ENCODE data around the gene PTPRO. TPM values are rescaled to one million over a fixed set of nuclear protein-coding genes. Genes with fewer than 3 reads are reported as not detected.

The PTPRO gene
- total RNA-seq, 3 donors from 2014 or later = 11.0 to 39.9 (median 21.9) TPM

DNA sequence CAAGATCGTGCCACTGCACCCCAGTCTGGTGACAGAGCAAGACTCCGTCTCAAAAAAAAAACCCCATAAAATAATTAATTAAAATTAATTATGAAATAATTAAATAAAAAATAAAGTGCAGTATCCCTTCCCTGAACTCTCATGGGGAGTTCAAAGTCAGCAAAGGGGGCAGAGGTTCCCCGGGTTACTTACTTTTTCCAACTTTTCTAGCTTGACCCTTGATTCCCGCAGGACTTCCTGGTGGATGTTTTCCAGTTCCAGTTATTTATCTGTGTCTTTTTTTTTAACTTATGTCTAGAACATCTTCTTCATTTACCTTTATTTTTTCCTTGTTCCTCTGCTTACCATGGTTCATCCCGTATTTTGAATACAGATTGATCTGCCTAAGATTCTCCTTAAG lies 269.5 kb downstream of the PTPRO start:
- intact Hi-C loops (cut with DNase I, micrococcal nuclease) = no loop called here

DNA sequence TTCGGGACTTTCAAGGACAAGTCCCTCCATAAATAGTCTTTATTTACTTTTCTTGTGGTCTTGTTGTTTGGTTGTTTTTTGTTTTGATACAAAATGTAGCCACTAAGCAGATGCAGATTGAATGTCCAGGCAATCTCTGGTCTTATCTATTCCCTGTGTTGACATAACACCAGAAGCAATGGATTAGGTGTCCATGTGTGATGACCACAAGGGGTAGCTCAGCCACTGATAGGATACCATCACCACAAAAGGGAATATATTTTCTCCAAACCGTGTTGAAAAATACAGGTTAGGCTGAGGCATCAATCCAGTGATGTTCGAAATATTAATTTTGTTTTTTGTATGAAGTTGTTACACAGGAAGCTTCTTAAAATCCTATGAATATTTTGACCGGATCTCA lies 270.6 kb downstream of the PTPRO start:
- TF ChIP-seq, protein P1, sequence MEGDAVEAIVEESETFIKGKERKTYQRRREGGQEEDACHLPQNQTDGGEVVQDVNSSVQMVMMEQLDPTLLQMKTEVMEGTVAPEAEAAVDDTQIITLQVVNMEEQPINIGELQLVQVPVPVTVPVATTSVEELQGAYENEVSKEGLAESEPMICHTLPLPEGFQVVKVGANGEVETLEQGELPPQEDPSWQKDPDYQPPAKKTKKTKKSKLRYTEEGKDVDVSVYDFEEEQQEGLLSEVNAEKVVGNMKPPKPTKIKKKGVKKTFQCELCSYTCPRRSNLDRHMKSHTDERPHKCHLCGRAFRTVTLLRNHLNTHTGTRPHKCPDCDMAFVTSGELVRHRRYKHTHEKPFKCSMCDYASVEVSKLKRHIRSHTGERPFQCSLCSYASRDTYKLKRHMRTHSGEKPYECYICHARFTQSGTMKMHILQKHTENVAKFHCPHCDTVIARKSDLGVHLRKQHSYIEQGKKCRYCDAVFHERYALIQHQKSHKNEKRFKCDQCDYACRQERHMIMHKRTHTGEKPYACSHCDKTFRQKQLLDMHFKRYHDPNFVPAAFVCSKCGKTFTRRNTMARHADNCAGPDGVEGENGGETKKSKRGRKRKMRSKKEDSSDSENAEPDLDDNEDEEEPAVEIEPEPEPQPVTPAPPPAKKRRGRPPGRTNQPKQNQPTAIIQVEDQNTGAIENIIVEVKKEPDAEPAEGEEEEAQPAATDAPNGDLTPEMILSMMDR (IDR thresholded peaks at IDR 0.05) = no peak
- intact Hi-C loops (cut with DNase I, micrococcal nuclease) = no loop called here
- Histone ChIP-seq H3K36me3 (ENCODE audit: low read depth) (no peaks in the 10 kb centered on the region), H3K4me1 (ENCODE audit: low read depth) (peaks cover 5% of the 10 kb centered on the region), H3K4me3 (no peak overlapping the region), H3K9me3 (no peaks in the 10 kb centered on the region)
- DNase-seq = no peak
- no peak for ATAC-seq

More for the DNA sequence above, 269.5 kb downstream of the PTPRO start:
- Histone ChIP-seq H3K4me1 (ENCODE audit: low read depth) (peaks cover 5% of the 10 kb centered on the region), H3K4me3 (no peak overlapping the region), H3K9me3 (no peaks in the 10 kb centered on the region), H3K36me3 (ENCODE audit: low read depth) (no peaks in the 10 kb centered on the region)
- DNase-seq (no peak), ATAC-seq (no peak)
- TF ChIP-seq, protein P1 (IDR thresholded peaks at IDR 0.05) = no peak

DNA sequence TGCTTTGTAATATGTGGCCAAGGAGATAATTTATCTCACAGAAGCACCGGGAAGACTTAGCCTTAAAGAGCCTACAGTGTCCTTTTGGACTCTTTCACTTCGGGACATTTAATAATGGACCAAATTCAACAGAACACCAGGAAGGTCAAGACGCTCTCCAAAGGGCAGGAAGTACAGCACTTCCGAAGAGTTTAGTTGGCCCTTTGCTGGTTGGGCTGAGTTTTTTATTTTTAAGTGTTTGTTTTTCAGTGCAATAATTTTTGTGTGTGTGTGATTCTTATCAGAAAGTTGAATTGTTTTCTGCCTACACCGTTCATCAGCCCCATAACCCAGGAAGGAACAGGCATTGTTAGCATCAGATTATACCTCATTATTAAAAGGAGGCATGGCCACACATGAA lies 273.9 kb downstream of the PTPRO start:
- ATAC-seq (no peak), DNase-seq (no peak)
- no peaks in the 10 kb centered on the region for H3K9me3 ChIP-seq
- H3K4me1 ChIP-seq (ENCODE audit: low read depth) = no peaks in the 10 kb centered on the region
- TF ChIP-seq, protein P1 (IDR thresholded peaks at IDR 0.05) = no peak
- no peak overlapping the region for H3K4me3 ChIP-seq
- intact Hi-C loops (cut with DNase I, micrococcal nuclease) = no loop called here
- no peaks in the 10 kb centered on the region for H3K36me3 ChIP-seq (ENCODE audit: low read depth)

DNA sequence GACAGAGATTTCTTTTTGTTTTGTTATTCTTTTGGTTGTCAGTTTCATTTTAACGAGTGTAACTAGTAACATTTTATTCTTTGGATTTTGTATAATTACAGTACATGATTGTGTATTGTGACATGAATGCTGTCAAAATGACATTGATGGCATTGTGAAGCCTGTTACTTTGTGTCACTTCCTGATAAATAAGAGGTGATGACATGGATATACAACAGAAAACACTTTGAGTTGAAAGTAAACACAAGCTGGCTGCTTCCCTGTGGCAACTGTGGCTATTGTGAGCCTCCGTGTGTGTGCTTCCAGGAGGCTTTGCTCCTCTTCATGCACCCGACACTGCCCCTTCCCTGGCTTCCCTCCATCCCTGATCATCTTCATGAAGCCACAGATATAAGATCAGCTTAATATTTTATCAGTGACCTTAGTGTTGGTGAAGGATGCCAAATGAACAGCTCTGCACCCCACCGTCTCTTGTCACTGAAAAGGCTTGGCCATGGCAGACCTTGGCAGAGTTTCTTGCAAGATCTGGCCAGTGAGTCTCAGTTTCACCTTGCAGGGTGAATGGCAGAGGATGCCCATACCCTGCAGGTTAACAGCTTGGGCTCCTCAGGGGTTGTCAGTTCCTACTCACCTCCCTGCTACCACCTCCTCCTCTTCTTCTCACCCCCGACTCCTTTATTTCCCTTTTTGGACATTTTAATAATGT lies 275.0 kb downstream of the PTPRO start:
- no peaks in the 10 kb centered on the region for H3K9me3 ChIP-seq
- no peak for DNase-seq
- no peak overlapping the region for H3K4me3 ChIP-seq
- no peaks in the 10 kb centered on the region for H3K36me3 ChIP-seq (ENCODE audit: low read depth)
- intact Hi-C loops (cut with DNase I, micrococcal nuclease) = no loop called here
- ATAC-seq = no peak
- TF ChIP-seq, protein P1 (IDR thresholded peaks at IDR 0.05) = no peak
- no peaks in the 10 kb centered on the region for H3K4me1 ChIP-seq (ENCODE audit: low read depth)

DNA sequence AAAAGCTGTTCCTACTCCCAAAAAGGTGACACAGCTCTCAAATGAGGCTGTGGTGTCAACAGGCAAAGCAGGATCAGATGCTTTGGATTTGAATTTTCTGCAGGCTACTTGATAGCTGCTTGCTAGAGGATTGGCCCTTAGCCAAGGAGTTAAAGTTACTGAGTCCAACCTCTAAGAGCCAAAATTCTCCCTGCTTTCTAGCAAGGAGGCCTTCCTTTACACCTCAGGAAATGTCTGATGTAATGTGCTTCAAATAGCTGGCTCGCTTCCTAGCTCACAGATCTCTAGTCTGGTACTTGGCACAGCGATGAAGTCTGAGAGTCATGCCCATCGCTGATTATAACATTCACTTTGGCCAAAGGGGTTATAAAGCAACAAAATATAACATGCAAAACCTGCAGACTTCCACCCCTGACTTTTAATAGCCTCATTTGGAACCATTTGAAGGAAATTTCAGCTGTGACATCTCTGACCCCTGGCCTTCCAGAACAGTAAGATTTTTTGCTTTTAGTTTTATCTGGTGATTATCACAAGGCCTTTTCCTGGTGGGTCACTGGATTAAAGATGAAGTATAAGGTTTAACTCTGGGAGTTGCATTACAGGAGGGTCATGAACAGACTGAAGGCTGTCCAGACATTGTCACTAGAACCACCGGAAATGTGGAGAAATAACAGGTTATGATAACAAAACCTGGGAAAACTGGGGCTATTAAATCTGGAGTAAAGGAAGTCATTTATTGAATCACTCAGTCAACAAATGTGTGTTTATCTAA lies 277.1 kb downstream of the PTPRO start:
- H3K4me1 ChIP-seq (ENCODE audit: low read depth) = no peaks in the 10 kb centered on the region
- DNase-seq (no peak), ATAC-seq (peak; percentile 46)
- intact Hi-C loops (cut with DNase I, micrococcal nuclease) = no loop called here
- H3K9me3 ChIP-seq = no peaks in the 10 kb centered on the region
- H3K36me3 ChIP-seq (ENCODE audit: low read depth) = no peaks in the 10 kb centered on the region
- TF ChIP-seq, protein P1 (IDR thresholded peaks at IDR 0.05) = no peak
- no peak overlapping the region for H3K4me3 ChIP-seq

Data from mucosa of descending colon (tissue), 3 donors.